Stimulated activated CD4-positive, alpha-beta T cell treated with anti-CD3 and anti-CD28 coated beads, TNF-alpha, amount 100 ng/mL, for 4 hours (primary cell): ENCODE results near the gene SMAP2.

ENCODE experiments used
- DNase-seq, 3 experiments: peaks; one replicate each; pipeline ENCODE4 v3.0.0-alpha.2; 2020; ENCODE audit warnings: low read depth in 3 of 3

Gene SMAP2

DNA sequence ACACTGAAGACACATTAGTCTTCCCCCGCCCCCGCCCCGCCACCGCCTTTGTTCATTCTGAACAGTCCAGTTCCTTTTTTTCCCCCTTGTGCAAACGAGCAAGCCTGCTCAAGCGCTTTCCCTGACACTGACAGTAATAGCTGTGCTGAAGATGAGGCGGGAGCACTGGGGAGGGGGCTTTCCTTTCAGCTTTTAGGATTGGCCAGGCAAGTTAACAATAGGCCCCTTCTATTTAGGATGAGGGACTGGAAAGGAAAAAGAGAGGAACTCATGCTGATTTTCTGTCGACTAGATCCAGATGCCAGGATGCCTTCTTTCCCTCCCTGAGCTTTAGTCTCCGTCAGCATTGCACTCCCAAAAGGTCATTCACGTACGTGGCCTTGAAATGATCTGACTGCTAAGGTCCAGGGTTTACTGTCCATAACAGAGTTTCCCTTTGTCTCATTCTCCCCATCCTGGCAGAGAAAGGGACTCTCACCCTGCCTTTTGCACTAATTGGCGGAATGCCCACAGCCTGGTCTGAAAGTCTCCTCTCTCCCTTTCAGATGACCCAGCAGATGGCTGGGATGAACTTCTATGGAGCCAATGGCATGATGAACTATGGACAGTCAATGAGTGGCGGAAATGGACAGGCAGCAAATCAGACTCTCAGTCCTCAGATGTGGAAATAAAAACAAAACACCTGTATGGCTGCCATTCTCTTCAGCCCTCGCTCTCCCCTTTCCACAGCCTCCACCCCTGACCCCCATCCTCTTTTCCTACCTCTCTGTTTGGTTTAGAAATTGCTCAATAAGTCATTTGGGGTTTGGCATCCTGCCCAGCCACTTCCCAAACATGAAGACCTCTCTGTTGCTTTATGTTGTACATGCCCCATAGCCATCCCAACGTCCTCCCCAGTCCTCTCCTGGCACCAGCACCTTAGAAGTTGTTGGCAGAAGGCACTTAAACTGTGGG is 48.2 kb downstream of the SMAP2 start:
- no peak for DNase-seq

DNA sequence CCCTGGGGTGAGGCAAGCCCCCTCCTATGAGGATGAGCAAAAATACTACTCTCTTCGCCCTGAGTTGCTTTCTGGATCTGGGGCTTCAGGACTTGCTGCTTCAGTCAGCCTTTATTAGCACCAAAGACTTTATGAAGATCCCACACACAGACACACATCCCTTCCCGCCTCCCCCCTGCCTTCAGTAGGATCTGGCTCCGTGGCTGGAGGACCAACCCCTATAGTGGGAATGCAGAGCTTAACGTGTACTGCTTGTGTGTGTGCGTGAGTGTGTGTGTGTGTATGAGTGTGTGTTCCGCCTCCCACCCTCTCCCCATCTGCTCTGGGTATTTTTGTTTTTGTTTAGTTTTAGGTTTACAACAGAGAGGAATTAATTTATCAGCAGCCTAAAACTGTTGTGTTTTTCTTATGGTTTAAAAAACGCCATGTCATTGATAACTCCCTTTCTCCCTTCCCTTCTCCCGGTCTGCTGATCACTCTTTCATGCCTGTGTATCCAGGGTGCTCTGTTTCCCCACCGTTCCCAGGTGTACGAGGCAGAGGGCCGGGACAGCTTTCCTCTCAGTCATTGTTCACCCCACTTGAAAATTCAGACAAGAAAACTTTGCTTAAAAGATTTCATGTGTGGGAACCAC is 49.2 kb downstream of the SMAP2 start:
- DNase-seq = no peak

DNA sequence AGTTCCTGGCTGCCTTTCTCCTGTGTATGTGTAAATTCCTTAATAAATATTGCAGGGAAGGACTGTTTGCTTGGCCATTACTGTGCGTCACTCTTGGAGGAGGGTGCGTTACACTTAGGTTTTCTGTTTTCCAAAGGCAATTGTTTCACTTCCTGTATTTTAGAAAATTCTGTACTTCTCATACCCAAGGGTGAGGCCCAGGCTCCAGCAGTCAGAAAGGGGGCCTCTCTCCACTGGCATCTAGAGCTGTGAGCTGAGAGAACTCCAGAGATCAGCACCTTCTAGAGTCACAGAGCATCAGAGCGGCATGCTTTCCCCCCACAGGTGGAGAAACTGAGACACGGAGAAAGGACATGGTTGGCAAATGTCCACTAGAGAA is 49.7 kb downstream of the SMAP2 start:
- no peak for DNase-seq

- DNase-seq = no peak
Observed at GRCh38 chr1:40423951-40424618, 50.6 kb downstream of the SMAP2 start.

DNA sequence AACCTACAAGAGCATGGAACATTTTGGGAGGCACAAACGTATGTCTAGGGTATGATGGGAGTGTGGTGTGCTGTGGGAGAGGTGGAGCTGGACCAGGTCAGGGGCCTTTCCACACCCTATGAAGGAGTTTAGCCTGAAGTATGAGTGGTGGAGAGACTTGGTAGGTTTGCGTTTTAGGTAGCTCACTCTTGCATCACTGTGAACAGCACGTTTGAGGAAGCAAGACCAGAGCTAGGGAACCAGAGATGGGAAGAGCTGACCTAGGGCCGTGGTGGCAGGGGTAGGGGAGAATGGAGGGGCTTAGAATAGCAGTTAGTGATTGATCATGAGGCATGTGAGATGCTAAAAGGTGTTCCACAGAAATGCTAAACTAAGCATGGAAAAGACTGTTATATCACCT is 51.7 kb downstream of the SMAP2 start:
- DNase-seq = no peak

DNA sequence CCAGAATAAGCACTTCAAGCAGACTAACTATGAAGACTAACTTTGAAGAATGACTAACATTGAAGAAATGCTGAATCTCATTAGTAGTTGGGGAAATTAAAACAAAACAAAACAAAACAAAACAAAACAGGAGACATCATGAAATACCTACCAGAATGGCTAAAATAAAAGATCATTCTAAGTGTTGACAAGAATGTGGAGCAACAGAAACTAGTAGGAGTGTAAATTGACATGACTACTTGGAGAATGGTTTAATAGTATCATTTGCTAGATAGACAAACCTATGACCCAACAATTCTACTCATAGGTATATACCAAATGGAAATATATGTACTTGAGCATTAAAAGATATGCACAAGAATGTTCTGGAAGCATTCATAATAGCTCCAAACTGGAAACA is 57.9 kb downstream of the SMAP2 start:
- DNase-seq = no peak

DNA sequence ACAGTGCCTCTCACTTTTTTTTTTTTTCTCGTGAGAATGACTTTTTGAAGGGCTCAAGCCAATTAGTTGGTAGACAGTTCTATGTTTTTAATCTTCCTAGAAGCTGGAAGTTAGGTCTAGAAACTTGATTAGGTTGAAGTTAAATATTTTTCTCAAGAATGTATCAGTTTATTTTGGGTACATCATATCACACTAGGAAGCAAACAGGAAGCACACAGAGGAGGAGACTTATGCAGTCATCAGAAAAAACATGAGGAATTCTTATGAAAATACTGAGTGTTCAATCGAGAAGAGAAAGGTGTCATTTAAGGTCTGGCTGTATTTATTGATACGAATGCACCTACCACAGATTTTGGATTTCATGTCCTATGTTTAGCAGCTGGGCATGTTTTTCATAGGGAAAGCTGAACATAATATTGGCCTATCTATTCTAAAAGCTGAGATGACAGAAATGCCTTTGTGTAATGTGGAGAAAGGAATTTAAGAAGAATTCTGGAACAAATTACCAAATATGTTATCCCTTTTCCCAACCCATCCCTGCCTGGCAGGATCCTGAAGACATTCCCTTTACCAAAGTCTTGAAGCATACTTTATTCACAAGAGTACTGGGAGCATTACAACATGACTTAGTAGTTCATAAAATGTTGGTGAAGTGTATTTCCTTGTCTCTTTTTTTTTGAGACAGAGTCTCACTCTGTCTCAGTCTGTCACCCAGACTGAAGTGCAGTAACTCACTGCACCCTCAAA is 59.3 kb downstream of the SMAP2 start:
- no peak for DNase-seq

GRCh38 chr1:40435471-40435870 is 61.9 kb downstream of the SMAP2 start:
- DNase-seq = no peak

DNA sequence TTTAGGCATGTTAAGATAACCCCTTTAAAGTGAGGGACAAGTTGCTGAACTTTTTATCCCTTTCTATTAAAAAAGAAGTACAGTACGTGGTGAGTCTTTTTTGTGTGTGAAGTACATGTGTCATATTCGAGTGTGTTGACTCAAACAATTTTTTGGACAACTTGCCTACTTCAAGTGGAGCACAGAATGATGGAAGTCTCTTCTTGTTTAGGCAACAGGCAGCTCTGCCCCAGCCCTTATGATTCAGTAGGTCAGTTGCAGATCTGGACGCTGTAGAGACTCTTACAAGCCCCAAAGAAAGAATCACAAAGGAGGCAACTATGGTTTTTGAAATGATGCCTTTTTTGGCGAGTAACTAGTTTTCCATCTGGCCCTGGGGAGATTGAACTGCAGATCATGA is 62.3 kb downstream of the SMAP2 start:
- no peak for DNase-seq

DNA sequence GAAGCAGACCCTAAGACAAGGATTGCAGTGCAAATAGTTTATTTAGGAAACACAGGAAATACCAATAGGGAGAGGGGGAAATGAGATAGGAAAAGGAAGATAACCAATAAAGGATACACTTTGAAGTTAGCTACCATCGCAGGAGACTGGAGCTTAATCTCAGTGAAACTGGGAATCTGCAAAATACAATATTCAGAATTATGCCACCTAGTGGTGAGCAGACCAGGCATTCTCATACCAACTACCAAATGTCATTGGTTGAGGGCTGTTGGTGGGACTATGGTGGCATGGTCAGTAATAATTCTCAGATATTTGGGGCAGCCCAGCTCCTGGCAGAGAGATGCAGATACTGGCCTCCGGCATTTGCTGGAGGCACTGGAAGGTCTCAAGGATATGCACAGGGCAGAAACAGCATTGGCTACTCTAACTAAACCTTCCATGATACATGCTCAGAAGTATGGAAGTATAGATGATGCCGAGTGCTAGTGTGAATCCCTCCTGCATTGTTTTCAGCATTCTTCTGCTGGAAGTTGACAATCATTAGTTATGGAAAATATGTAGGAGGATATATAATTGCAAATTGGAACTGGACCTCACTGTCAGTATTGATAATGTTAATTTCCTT is 65.0 kb downstream of the SMAP2 start:
- peak in 1 of 3 experiments; percentile 7 for DNase-seq

GRCh38 chr1:40439247-40439646 is 65.7 kb downstream of the SMAP2 start:
- no peak for DNase-seq

GRCh38 chr1:40449684-40450494 is 76.4 kb downstream of the SMAP2 start, which contains the start of gene ZFP69B:
Gene ZFP69B (plus strand): TSS chr1:40450476. CDS start chr1:40450962, 486 bp downstream.
- DNase-seq = peak; percentile 78 to 83 (median 79)

DNA sequence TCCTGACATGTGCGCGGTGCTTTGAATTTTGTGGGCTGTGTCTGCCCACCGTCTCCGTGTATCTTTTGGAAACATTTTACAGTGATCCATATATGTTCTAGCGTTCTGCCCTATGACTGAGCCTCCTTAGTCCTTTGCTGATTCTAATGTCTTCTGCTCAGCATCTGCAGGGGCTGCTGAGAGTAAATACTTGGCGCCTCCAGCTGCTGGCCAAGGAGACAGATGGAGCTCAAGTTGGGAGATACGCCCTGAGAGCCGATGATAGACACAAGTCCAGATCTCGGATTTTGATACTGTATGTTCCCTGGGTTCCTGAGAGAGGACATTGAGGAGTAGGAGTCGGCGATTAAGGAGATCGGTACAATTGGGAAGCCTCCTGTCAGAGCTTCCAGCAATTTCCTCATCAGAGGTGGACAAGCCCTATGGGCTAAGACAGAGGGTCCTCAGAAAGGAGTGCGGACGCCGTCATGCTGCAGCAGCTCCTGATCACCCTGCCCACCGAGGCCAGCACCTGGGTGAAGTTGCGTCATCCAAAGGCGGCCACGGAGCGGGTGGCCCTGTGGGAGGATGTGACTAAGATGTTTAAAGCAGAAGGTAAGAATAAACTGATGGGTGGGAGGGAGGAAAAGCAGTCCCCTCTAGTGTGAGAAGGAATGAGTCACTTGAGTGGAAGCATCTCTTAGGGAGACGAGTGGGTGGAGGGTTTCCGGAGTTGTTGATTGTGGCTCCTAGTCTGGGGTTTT is 77.1 kb downstream of the SMAP2 start:
- peak; percentile 53 to 82 (median 79) for DNase-seq

DNA sequence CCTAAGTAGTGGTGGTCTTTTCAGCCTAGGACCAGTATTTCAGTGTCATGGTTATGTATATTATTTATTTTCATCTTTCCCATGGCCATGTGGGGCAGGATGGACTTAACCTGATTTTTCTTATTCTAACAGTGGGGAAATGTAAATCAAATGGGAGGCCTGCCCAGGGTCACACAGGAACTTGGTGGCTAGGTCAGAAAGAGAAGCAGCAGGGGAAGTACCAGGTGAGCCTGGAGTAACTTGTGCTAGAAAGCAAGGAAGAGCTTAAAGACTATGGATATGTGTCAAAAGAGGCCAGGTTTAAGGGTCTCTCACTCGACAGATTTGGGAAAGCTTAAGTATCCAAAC is 77.7 kb downstream of the SMAP2 start:
- peak in 1 of 3 experiments; percentile 9 for DNase-seq

- no peak for DNase-seq
Observed at GRCh38 chr1:40454873-40455272, 81.3 kb downstream of the SMAP2 start.

GRCh38 chr1:40462956-40463590 is 89.5 kb downstream of the SMAP2 start:
- no peak for DNase-seq

DNA sequence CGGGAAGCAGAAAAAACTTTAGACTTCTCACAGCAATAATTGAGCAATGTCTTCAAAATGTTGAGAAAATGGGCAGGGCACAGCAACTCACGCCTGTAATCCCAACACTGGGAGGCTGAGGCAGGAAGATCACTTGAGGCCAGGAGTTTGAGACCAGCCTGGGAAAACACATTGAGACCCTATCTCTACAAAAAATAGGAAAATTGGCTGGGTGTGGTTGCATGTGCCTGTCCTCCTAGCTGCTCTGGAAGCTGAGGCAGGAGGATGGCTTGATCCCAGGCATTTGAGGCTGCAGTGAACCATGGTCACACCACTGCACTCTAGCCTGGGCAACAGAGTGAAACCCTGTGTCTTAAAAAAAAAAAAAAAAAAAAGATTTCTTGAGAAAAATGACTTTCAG is 95.8 kb downstream of the SMAP2 start:
- DNase-seq = no peak
